ENCODE results near the gene KSR1. TPM values are rescaled to one million over a fixed set of nuclear protein-coding genes. Genes with fewer than 3 reads are reported as not detected.
A peak's percentile ranks its signal among the peaks of the same experiment; 100 is the strongest.

The KSR1 gene
- total RNA-seq, 2 donors from 2014 or later, result 132 to 194 TPM

DNA sequence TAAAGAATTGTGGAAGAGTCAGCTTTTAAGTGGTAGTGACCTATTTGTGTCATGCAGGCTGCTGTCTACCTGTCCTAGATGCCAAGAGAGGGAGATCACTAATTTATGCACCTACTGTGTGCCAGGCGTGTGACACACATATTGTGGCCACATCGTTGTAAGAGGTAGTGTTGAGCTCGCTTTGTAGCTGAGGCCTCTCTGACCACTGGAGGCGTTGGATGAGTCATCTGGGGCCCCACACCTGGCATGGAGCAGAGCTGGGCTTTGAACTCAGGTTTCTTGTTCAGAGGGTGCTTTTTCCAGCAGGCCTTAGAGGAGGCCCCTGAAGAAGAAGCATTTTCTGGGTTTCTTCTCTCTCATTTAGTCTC, 122.5 kb downstream of the KSR1 start:
- DNase-seq (ENCODE audit: low spot score in 2 of 2) (peak; percentile 77 to 85), ATAC-seq (peak; percentile 79 to 89)
- Mint-ChIP-seq H3K36me3 (peaks cover 0 to 75% of the 10 kb centered on the region in 2 donors), H3K27ac (peak overlapping the region; percentile 82 to 98), H3K9me3 (peaks cover 0 to 9% of the 10 kb centered on the region in 2 donors)

DNA sequence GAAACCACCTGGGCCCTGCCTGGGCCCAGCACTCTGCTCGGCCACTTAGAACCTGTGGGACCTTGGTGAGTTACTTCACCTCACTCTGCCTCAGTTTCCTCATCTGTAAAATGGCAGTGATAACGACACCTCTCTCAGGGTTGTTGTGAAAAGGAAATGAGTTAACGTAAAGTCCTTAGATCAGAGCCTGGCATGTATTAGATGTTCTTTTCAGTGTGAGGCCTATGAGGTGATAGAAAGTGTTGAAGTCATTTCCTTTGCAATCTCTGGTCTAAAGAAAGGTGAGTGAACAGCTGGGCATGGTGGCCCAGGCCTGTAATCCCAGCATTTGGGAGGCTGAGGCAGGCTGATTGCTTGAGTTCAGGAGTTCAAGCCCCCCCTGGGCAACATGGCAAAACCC, 123.1 kb downstream of the KSR1 start:
- Mint-ChIP-seq H3K36me3 (peaks cover 0 to 72% of the 10 kb centered on the region in 2 donors), H3K27ac (peak overlapping the region; percentile 82 to 98), H3K9me3 (peaks cover 0 to 9% of the 10 kb centered on the region in 2 donors)
- ATAC-seq (peak; percentile 29), DNase-seq (ENCODE audit: low spot score in 2 of 2) (no peak)

DNA sequence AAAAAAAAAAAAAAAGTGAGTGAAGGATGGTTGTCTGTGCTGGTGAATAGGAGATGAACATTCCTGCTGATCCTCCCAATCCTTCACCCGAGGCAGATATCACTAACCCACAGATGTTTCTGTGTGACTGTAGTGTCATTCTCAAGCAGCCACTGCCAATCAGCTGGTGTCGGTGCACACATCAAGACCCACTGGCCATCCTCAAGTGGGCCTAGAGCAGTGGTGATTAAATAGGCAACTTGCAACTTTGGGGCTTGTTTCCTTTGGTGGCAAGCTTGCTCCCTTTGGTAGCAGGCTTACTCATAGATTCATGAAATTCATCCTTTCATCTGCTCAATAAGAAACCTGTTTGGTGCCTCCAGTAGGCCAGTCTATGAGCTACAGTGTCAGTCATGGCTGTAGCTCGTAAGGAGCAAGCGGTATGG, 123.7 kb downstream of the KSR1 start:
- Mint-ChIP-seq H3K36me3 (peaks cover 0 to 66% of the 10 kb centered on the region in 2 donors), H3K9me3 (peaks cover 0 to 7% of the 10 kb centered on the region in 2 donors), H3K27ac (peak overlapping the region; percentile 82 to 98)
- DNase-seq (ENCODE audit: low spot score in 2 of 2), result peak in 1 of 2 donors; percentile 57
- peak; percentile 56 to 77 for ATAC-seq

DNA sequence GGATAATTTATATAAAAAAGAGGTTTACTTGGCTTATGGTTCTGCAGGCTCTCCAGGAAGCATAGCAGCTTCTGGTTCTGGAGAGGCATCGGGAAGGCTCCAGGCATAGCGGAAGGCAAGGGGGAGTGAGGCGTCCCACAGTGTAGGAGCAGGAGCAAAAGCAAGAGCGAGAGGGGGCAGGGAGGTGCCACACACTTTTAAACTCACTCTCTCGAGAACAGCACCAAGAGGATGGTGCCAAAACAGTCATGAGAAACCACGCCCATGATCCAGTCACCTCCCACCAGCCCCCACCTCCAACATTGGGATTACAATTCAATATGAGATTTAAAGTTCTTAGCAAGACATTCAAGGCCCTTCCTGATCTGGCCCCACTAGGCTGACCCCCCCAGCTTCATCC, 124.8 kb downstream of the KSR1 start:
- no peak for DNase-seq (ENCODE audit: low spot score in 2 of 2)
- Mint-ChIP-seq H3K27ac (no peak overlapping the region), H3K36me3 (peaks cover 0 to 55% of the 10 kb centered on the region in 2 donors), H3K9me3 (no peaks in the 10 kb centered on the region)
- ATAC-seq, result no peak

DNA sequence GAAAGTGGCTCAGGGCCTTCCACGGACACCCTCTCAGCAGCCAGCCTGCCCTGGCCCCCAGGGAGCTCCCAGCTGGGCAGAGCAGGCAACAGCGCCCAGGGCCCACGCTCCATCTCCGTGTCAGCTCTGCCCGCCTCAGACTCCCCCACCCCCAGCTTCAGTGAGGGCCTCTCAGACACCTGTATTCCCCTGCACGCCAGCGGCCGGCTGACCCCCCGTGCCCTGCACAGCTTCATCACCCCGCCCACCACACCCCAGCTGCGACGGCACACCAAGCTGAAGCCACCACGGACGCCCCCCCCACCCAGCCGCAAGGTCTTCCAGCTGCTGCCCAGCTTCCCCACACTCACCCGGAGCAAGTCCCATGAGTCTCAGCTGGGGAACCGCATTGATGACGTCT, 126.4 kb downstream of the KSR1 start:
- ATAC-seq (no peak), DNase-seq (ENCODE audit: low spot score in 2 of 2) (no peak)
- Mint-ChIP-seq H3K9me3 (no peaks in the 10 kb centered on the region), H3K36me3 (peaks cover 0 to 43% of the 10 kb centered on the region in 2 donors), H3K27ac (no peak overlapping the region)

DNA sequence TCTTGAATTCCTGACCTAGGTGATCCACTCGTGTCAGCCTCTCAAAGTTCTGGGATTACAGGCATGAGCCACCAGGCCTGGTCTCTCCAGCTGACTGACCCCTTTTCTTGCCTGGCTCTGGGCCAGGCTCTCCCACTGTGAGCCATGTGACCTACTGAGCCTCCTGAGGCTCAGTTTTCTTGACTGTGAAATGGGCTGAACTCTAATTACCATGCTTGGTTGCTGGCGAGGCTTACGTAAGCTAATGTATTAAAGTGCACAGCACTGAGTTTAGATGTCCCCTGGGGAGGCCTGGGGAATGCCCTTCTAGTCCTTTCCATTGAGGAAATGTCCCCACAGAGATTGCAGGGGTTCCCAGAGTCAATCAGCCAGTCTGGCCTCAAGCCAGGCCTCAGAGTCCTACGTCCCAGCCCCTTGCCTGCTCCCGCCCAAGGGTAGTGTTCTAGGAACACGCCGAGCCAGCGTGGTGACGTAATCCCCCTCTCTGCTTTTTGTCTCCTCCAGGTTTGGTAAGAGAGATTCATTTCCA, 129.0 kb downstream of the KSR1 start:
- Mint-ChIP-seq H3K27ac (peak overlapping the region; percentile 15 to 61), H3K36me3 (peaks cover 0 to 40% of the 10 kb centered on the region in 2 donors), H3K9me3 (no peaks in the 10 kb centered on the region)
- ATAC-seq (no peak), DNase-seq (ENCODE audit: low spot score in 2 of 2) (no peak)

DNA sequence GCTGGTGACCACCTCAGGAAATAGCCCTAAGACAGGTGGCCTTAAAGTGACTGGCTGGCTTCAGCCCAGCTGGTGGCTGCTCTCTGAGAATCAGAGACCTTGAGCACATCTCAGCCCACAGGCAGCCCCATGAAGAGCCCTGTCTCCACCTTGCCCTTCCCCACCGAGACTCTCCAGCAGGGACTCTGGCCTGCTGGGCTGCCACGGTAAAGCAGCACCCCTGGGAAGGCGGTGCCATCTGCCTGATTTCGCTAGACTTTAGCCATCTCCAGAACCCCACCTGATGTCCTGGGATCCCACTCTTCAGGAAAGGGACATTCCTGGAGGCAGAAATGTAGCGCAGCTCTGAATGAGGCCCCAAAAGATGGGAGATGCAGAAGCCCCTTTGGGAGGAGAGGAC, 129.5 kb downstream of the KSR1 start:
- no peaks in the 10 kb centered on the region for H3K9me3 Mint-ChIP-seq
- H3K27ac Mint-ChIP-seq, result no peak overlapping the region
- DNase-seq (ENCODE audit: low spot score in 2 of 2), result no peak
- peaks cover 0 to 43% of the 10 kb centered on the region in 2 donors for H3K36me3 Mint-ChIP-seq
- ATAC-seq, result no peak

DNA sequence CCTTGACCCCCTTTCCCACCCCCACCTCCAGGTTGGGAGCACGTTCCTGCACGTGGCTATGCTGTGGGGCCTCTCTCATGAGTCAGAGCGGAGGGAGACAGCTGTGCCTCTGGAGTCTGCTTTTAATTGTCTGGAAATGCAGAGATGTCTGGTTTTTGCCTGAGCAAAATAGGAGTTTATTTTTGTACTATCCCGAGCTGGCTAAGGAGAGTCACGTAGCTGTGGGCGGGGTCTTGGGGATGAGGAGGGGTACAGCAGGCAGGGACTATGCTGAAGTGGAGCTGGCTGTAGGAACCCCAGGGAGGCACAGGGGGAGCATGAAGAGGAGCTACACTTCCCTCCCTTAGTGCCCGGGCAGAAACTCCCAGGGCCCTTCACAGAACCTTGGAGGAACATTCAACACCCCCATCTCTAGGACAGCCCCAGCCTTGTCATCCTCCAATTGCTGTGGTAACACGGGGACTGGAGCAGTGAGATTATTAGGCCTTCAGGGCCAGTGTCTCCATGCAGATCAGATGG, 130.0 kb downstream of the KSR1 start:
- DNase-seq (ENCODE audit: low spot score in 2 of 2), result no peak
- Mint-ChIP-seq H3K27ac (peak overlapping the region in 1 of 2 donors; percentile 9), H3K9me3 (no peaks in the 10 kb centered on the region), H3K36me3 (peaks cover 0 to 43% of the 10 kb centered on the region in 2 donors)
- no peak for ATAC-seq

DNA sequence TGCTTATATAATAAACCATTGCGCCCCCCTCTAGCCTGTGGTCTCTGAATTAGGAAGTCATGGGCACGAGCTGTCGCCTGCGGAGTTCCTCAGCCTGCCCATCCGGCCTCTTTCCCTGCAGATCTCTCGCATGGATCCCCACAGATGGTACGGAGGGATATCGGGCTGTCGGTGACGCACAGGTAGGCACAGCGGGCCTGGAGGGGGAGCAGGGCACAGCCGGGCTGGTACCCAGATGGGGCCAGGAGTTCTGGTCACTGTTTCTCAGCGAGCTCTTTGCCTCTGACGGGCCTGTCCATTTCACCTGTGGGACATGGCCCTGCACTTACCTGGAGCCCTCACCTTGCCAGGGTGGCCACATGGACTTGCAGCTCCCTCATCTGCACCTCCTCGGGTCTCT, 132.1 kb downstream of the KSR1 start:
- H3K27ac Mint-ChIP-seq, result peak overlapping the region in 1 of 2 donors; percentile 63
- DNase-seq (ENCODE audit: low spot score in 2 of 2), result no peak
- no peak for ATAC-seq
- no peaks in the 10 kb centered on the region for H3K9me3 Mint-ChIP-seq
- peaks cover 4 to 45% of the 10 kb centered on the region in 2 donors for H3K36me3 Mint-ChIP-seq

DNA sequence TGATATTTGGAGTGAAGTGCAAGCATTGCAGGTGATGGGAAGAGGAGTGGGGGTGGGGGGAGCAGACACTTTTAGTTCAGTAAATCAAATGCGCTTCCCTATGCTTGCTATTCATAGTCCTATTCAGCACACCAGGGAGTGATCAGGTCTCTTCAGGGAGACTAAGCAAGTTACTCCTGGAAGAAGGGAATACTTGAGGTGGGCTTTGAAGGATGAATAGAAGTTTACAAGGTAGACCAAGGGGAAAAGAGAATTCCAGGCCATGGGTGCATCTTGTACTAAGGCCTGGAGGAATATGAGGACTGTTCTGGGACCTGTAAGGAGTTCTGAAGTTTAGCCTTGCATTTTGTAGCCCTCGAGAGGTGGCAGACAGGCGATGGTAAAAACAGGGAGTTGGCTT, 134.6 kb downstream of the KSR1 start:
- ATAC-seq (no peak), DNase-seq (ENCODE audit: low spot score in 2 of 2) (no peak)
- no peaks in the 10 kb centered on the region for H3K9me3 Mint-ChIP-seq
- H3K27ac Mint-ChIP-seq, result peak overlapping the region; percentile 55 to 86
- H3K36me3 Mint-ChIP-seq, result peaks cover 4 to 42% of the 10 kb centered on the region in 2 donors

DNA sequence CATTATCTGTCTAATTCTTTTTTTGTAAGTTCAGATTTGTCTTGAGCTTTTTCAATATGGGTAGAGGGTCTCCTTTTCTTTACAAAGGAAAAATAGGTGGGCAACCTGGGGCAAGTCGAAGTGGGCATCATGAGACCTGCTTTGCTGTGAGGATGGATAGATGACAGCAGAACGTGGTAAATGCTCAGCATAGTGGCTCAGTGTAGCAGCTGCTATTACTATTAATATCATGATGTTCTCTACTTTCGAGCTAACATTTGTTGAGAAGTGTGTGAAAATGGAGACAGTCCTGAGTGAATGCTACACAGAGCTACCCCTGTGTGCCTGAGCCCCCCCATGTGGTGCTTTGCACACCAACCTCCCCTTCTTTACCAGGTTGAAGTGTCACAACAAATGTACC, 135.7 kb downstream of the KSR1 start:
- Mint-ChIP-seq H3K9me3 (no peaks in the 10 kb centered on the region), H3K36me3 (peaks cover 4 to 49% of the 10 kb centered on the region in 2 donors), H3K27ac (peak overlapping the region; percentile 71 to 93)
- ATAC-seq (no peak), DNase-seq (ENCODE audit: low spot score in 2 of 2) (no peak)

DNA sequence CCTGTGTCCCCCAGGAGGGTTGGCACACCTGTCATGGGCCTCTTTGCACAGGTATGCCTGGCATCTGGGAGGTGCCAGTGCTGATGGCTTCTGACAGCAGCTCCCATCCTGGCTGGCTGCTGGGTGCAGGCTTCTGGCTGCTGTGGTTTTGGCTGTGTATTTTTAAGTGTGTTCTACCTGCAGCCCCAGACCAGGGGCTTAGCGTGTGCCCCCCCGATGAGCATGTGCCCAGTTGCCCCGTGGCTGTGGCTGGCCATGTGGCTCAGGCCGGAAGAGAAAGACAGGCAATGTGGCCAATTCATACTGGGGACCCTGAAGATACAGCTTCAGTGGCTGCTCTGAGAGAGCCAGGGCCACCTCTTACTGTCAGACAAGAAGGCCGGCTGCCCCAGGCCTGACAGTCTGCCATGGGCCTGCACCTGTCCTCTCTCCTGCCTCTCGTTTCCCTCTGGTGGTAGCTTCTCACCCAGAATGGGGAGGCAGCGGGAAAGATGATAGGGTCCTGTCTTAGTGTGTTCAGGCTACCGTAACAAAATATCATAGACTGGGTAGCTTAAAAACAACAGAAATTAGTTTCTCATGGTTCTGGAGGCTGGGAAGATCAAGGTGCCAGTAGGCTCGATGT, 137.1 kb downstream of the KSR1 start:
- no peaks in the 10 kb centered on the region for H3K9me3 Mint-ChIP-seq
- H3K27ac Mint-ChIP-seq, result peak overlapping the region in 1 of 2 donors; percentile 87
- ATAC-seq (no peak), DNase-seq (ENCODE audit: low spot score in 2 of 2) (no peak)
- H3K36me3 Mint-ChIP-seq, result peaks cover 4 to 49% of the 10 kb centered on the region in 2 donors

DNA sequence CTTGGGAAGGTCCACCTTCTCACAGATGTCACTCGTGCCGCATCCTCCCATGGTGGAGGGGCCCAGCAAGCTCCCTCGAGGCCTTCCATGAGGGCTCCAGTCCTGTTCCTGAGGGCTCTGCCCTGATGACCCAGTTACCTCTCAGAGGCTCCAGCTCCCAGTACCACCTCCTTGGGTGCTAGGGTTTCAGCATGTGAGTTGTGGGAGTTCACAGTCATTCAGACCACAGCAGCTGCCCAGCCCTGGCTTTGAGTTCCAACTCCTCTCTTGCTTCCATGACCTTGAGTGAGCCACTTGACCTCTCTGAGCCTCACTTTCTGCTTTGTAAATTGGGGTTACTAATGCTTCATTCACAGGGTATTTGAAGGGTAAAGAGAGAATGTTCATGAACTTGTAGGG, 137.6 kb downstream of the KSR1 start:
- no peaks in the 10 kb centered on the region for H3K9me3 Mint-ChIP-seq
- ATAC-seq (no peak), DNase-seq (ENCODE audit: low spot score in 2 of 2) (no peak)
- H3K27ac Mint-ChIP-seq, result peak overlapping the region in 1 of 2 donors; percentile 51
- peaks cover 4 to 46% of the 10 kb centered on the region in 2 donors for H3K36me3 Mint-ChIP-seq

DNA sequence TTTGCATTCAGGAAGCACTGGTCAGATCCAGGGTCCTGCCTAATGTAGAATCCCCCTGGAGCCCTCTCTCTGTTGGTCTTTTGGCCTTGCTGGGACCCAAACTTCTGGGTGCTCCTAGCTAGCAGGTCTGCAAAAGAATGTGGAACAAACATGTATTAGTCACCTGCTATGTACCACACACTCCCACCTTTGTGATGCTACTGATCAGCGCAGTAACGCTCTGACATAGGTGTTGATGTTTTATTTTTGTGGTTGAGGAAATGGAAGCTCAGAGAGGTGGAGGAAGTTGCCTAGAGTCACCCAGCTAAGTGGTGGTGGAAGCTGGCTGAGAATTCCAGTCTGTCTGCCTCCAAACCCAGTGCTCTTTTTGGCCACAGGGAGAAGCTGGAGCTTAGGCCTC, 139.0 kb downstream of the KSR1 start:
- Mint-ChIP-seq H3K27ac (peak overlapping the region; percentile 51 to 72), H3K36me3 (peaks cover 4 to 38% of the 10 kb centered on the region in 2 donors), H3K9me3 (no peaks in the 10 kb centered on the region)
- ATAC-seq, result peak; percentile 45 to 56
- DNase-seq (ENCODE audit: low spot score in 2 of 2), result no peak

DNA sequence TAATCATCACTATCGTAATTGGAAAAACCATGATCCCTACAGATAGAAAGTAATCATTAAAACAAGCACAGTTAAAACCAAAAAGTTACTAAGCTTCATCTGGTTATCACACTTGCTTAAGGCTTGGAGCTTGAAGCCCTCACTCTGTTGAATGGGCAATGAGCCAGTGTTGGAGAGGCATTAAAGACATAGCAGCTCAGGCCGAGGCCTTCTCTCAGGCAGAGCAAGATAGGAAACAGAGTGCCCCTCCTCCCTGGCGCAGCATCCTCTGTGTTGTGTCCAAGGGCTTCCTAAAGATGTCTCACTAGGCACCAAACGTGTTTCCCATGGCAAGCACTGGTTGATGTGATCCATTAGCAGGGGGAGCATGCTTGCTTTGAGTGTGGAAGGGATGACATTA, 139.8 kb downstream of the KSR1 start:
- Mint-ChIP-seq H3K27ac (peak overlapping the region; percentile 12 to 72), H3K9me3 (no peaks in the 10 kb centered on the region), H3K36me3 (peaks cover 5 to 36% of the 10 kb centered on the region in 2 donors)
- no peak for ATAC-seq
- DNase-seq (ENCODE audit: low spot score in 2 of 2), result no peak

DNA sequence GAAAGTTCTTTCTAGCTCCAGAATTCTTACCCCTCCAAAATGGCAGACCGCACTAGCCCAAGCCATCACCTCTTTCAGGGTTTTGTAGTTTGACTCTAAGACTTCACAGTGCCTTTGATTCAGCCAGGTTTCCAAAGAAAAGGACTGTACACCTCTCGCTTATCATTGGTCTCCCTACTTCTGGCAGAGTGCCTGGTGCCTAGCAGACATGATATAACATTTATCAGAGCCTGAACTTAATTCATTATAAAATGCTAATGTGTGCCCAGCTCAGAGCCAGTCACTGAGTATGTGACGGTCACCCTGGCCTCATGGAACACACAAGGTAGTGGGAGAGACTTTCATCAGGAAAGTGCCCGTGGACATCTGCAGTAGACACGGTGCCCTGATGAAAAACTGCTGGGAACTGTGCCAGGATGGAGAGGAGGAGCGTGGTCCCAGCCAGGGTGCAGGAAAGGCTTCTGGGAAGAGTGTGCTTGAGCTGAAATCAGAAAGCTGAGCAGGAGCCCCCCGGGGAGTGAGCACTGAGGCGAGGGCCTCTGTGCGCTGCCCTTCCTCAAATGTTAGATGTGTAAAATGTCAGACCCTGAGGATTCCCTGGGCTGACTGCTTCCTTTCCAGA, 140.4 kb downstream of the KSR1 start:
- H3K36me3 Mint-ChIP-seq, result peaks cover 11 to 36% of the 10 kb centered on the region in 2 donors
- DNase-seq (ENCODE audit: low spot score in 2 of 2) (no peak), ATAC-seq (no peak)
- no peaks in the 10 kb centered on the region for H3K9me3 Mint-ChIP-seq
- peak overlapping the region; percentile 40 to 91 for H3K27ac Mint-ChIP-seq

DNA sequence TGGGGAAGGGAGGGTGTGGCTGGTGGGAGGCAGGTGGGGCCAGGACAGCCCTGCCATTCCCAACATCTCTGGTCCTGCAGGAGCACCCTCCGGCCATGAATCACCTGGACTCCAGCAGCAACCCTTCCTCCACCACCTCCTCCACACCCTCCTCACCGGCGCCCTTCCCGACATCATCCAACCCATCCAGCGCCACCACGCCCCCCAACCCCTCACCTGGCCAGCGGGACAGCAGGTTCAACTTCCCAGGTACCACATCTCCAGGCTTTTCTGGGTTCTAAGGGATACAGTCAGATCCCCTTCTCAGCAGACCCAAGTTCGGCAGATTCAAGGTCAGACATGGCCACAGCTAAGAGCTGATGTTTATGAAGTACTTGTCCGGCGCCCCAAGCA, 140.9 kb downstream of the KSR1 start:
- ATAC-seq (no peak), DNase-seq (ENCODE audit: low spot score in 2 of 2) (no peak)
- Mint-ChIP-seq H3K36me3 (peaks cover 12 to 32% of the 10 kb centered on the region in 2 donors), H3K27ac (peak overlapping the region; percentile 40 to 91), H3K9me3 (no peaks in the 10 kb centered on the region)
